ENCODE measurements around the gene HAPSTR1. TPM values are rescaled to one million over a fixed set of nuclear protein-coding genes. Genes with fewer than 3 reads are reported as not detected.

HAPSTR1 gene
- total RNA-seq, 1 donor from 2014 or later: 143 TPM

GRCh38 chr16:9060225-9060624, 31.2 kb upstream of the HAPSTR1 start:
- no peak overlapping the region for H3K4me3 Mint-ChIP-seq (ENCODE audit: unreplicated experiment)
- no peaks in the 10 kb centered on the region for H3K27me3 Mint-ChIP-seq (ENCODE audit: unreplicated experiment)
- no peaks in the 10 kb centered on the region for H3K36me3 Mint-ChIP-seq (ENCODE audit: unreplicated experiment)
- no peak overlapping the region for H3K27ac Mint-ChIP-seq (ENCODE audit: unreplicated experiment)
- no peaks in the 10 kb centered on the region for H3K9me3 Mint-ChIP-seq (ENCODE audit: unreplicated experiment)
- no peak for DNase-seq
- no peak for TF ChIP-seq CTCF (IDR thresholded peaks at IDR 0.05; ENCODE audit: partially characterized antibody, unreplicated experiment)
- no peaks in the 10 kb centered on the region for H3K4me1 Mint-ChIP-seq (ENCODE audit: low read depth, unreplicated experiment)

- Mint-ChIP-seq H3K27me3 (ENCODE audit: unreplicated experiment) (no peaks in the 10 kb centered on the region), H3K36me3 (ENCODE audit: unreplicated experiment) (no peaks in the 10 kb centered on the region), H3K4me1 (ENCODE audit: low read depth, unreplicated experiment) (no peaks in the 10 kb centered on the region), H3K9me3 (ENCODE audit: unreplicated experiment) (no peaks in the 10 kb centered on the region), H3K4me3 (ENCODE audit: unreplicated experiment) (no peak overlapping the region), H3K27ac (ENCODE audit: unreplicated experiment) (no peak overlapping the region)
- DNase-seq: no peak
- no peak for TF ChIP-seq CTCF (IDR thresholded peaks at IDR 0.05; ENCODE audit: partially characterized antibody, unreplicated experiment)
Observed at GRCh38 chr16:9061358-9061813, 30.1 kb upstream of the HAPSTR1 start.

- Mint-ChIP-seq H3K4me3 (ENCODE audit: unreplicated experiment) (no peak overlapping the region), H3K4me1 (ENCODE audit: low read depth, unreplicated experiment) (no peaks in the 10 kb centered on the region), H3K9me3 (ENCODE audit: unreplicated experiment) (no peaks in the 10 kb centered on the region), H3K36me3 (ENCODE audit: unreplicated experiment) (no peaks in the 10 kb centered on the region), H3K27me3 (ENCODE audit: unreplicated experiment) (no peaks in the 10 kb centered on the region), H3K27ac (ENCODE audit: unreplicated experiment) (no peak overlapping the region)
- DNase-seq: no peak
- TF ChIP-seq CTCF (IDR thresholded peaks at IDR 0.05; ENCODE audit: partially characterized antibody, unreplicated experiment): no peak
Observed at GRCh38 chr16:9062301-9062700, 29.1 kb upstream of the HAPSTR1 start.

GRCh38 chr16:9065077-9065476, 26.4 kb upstream of the HAPSTR1 start:
- H3K36me3 Mint-ChIP-seq (ENCODE audit: unreplicated experiment): no peaks in the 10 kb centered on the region
- TF ChIP-seq CTCF (IDR thresholded peaks at IDR 0.05; ENCODE audit: partially characterized antibody, unreplicated experiment): no peak
- no peaks in the 10 kb centered on the region for H3K27me3 Mint-ChIP-seq (ENCODE audit: unreplicated experiment)
- H3K4me1 Mint-ChIP-seq (ENCODE audit: low read depth, unreplicated experiment): no peaks in the 10 kb centered on the region
- no peak overlapping the region for H3K4me3 Mint-ChIP-seq (ENCODE audit: unreplicated experiment)
- H3K9me3 Mint-ChIP-seq (ENCODE audit: unreplicated experiment): no peaks in the 10 kb centered on the region
- DNase-seq: no peak
- H3K27ac Mint-ChIP-seq (ENCODE audit: unreplicated experiment): no peak overlapping the region

GRCh38 chr16:9068886-9069285, 22.6 kb upstream of the HAPSTR1 start:
- no peaks in the 10 kb centered on the region for H3K36me3 Mint-ChIP-seq (ENCODE audit: unreplicated experiment)
- H3K4me3 Mint-ChIP-seq (ENCODE audit: unreplicated experiment): no peak overlapping the region
- no peak for TF ChIP-seq CTCF (IDR thresholded peaks at IDR 0.05; ENCODE audit: partially characterized antibody, unreplicated experiment)

More at GRCh38 chr16:9068886-9069285, 22.6 kb upstream of the HAPSTR1 start:
- Mint-ChIP-seq H3K27me3 (ENCODE audit: unreplicated experiment) (no peaks in the 10 kb centered on the region), H3K9me3 (ENCODE audit: unreplicated experiment) (no peaks in the 10 kb centered on the region), H3K4me1 (ENCODE audit: low read depth, unreplicated experiment) (no peaks in the 10 kb centered on the region), H3K27ac (ENCODE audit: unreplicated experiment) (no peak overlapping the region)
- DNase-seq: no peak

Measured in glutamatergic neuron (in vitro differentiated cells).